DMS53 (cell line): ENCODE data around the gene SLC7A1.

Experiments used
- DNase-seq: peaks from one replicate; lab custom pipeline; 2025; lab: John Stamatoyannopoulos, UW

The SLC7A1 gene

DNA sequence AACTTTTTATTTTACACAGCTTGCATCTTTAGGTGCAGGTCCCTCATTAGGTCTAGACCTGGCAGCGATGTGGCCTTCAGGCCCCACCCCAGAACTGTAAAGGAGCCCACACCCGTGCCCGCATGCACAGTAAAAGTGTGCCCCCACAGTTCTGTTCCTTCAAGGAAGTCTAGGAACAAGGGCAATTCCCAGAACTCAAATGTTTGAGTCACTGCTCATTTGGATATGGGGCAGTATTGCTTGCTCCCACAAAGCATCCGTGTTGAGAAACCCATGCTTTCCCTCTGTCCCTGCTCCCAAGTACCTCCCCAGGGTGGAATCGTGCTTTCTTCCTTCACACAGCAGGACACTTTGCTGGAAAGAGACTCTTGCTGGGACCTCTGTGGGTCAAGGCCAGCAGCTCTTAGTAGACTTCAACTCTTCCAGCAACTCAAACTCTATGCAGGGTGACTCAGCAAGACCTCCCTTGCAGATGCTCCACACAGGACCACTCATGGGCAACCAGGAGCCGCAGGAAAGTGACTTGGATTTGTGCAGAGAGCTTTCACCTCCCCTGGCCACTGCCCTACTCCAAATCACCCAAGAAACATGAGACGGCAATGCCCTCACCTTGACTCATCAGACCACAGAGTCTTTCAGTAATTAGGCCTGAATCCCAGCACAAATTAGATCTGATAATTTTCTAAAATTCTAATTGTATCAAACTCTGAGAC lies 12.3 kb downstream of the SLC7A1 start:
- DNase-seq, result no peak

DNA sequence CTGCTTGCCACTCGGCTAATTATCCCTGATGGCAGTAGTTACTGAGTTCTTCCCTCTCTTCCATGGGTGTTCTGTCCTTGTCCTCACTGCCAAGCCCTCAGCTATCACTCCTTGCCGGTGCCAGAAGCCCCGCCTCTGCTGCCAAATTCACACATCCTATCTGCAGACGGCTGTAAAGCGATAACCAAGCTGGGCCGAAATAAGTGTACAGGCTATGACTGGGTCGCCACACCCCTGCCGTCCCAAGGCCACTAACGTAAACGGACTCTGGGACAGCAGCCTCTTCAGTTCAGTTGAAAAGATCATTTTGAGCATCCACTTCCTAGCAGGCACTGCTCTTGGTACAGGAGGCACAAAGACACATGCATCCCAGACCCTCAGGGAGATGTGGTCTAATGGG lies 13.3 kb downstream of the SLC7A1 start:
- DNase-seq, result no peak

- DNase-seq, result no peak
Measured at GRCh38 chr13:29581666-29582065, 13.8 kb downstream of the SLC7A1 start.

DNA sequence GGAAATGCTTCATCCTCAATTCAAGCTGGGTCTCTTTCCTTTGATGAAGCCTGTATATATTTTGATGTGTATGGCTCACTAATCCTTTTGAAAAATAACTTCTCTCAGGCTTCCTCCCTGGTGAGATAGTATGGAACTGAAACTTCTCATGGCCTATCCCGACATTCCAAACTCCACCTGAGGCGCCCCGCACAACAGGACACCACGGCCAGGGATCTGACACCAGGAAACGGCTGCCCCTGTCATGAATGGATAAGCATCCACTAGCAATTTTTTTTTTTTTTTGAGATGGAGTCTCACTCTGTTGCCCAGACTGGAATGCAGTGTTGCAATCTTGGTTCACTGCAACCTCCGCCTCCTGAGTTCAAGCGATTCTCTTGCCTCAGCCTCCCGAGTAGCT lies 16.4 kb downstream of the SLC7A1 start:
- DNase-seq, result no peak

DNA sequence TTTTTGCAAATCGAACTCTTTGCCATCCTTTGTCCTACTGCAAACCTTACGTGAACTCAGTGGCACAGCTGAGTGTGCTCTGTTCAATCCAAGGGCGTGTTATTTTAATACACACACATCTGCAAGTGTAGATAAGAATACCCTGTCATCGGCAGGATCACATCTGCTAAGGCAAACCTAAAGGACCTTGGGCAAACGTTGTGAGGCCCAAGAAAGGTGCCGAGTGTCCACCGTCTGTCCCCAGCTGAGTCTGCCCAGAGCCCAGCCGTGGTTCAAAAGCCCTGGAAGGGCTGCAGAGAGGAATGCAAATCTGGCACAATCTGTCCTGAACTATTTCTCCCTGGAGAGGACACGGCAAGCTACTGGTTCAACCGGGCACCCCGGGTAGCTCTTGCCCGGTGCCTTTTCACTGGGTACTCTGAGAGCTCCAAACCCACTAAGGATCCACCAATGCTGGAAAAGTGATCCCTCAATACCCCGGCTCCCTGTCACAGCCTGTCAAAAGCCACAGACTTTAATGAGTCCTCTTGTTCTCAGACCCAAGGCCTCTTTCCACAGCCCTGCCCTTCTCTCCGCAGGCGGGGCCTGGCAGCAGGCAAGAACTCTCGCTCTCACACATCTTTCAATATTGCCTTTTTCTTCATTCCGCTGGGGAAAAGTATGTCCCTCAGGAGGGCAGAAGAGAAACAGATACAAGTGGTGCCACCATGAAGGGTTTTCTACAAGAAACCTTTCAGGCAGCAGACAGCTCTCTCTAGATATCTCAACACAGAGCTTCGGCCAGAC lies 17.0 kb downstream of the SLC7A1 start:
- DNase-seq, result no peak

GRCh38 chr13:29577136-29578051 lies 18.1 kb downstream of the SLC7A1 start:
- no peak for DNase-seq

GRCh38 chr13:29576581-29576980 lies 18.9 kb downstream of the SLC7A1 start:
- DNase-seq, result no peak

GRCh38 chr13:29575098-29575497 lies 20.4 kb downstream of the SLC7A1 start:
- DNase-seq, result peak; percentile 40

DNA sequence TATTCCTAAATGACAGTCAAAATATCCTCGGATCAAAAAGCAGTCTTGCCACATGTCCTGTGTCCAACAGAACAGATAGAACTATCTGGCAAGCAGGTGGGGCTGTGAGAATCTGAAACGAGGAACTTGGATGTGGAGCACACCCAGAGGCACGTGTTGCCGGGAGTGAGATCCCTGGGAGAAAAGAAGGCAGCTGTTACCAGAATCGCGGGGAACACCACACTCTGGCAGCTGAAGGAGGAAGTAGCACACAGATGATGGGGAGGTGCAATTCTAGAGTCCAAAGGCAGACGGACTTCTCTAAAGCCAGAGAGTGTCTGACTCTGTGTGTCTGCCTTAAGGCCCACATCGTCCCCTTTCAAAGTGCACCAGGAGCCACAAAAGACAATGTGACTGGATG lies 22.3 kb downstream of the SLC7A1 start:
- DNase-seq, result peak; percentile 79

- DNase-seq, result peak; percentile 12
Measured at GRCh38 chr13:29572575-29572974, 22.9 kb downstream of the SLC7A1 start.

GRCh38 chr13:29571876-29572570 lies 23.5 kb downstream of the SLC7A1 start:
- DNase-seq, result peak; percentile 58

DNA sequence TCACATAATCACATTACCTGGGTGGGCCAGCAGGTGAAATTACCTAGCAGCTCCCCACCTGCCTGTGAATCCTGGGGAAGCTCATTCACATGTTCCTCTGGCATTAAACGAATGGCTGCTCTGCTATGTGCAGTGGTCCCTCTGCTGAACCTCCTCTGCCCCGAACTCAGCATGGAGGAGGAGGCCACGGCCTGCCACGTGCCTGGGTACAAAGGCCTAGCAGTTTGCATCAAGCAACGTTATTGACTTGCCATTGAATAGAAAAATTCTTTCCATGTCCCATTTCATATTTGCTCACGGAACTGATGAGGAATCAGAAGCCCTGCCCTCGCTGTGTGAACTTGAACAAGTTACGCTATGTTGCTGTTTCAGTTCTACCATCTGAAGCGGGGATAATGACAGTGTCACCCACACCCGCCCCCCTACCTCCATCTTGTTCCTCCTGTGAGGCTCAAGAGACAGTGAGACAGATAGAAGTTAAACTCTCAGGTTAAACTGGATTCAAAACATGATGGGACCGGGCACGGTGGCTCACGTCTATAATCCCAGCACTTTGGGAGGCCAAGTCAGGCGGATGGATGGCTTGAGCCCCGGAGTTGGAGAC lies 25.3 kb downstream of the SLC7A1 start:
- no peak for DNase-seq

DNA sequence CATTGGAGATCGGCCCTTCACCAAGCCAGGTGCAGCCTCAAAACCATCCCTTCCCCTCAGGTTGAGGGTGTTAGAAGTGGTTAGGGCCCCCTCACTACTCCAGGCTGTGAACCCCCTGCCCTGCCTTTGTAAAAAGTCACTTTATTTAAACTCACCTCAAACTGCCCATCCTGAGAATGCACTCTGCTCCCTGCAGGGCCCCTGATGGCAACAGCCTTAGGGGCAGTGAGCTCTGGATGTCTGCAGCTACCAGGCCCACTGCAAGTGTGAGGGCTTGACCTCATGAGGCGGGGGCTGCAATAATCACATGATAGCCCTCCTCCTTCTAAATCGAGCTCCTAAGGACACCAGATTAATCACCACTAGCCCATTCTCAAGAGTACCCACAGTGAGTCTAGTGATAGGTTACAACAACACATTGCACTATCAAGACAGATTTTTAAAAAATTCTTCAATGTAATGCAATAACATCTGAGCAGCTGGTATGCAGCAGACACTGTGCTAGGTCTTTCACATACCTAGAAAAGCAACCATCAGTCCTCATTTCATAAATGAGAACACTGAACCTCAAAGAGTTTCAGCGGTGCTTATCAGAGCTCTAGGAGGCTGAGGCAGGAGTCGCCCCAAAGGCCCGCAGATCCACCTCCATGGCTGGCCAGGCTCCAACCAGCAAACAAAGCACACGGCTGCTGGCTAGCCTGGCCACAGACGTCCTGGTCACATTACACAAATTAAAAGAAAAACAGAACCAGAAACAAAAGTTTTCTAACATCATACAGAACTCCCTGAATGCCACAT lies 26.0 kb downstream of the SLC7A1 start:
- DNase-seq, result no peak

DNA sequence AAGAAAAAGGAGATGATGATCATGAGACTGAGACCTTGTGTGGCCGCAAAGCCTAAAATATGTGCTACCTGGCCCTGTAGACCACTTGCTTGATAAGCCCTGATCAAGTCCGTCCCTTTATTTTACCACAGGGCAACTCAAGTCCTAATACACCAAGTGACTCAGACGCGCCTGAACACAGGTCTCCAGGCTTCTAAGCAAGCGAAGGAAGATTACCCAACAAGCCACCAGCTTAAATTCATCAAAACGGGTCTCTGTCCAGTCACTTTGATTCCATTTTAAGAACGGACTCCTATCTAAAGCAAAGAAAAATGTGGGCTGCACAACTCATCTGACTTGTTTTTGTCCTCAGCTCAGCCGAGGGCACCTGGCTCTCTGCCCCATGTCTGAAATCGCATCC lies 26.8 kb downstream of the SLC7A1 start:
- no peak for DNase-seq

GRCh38 chr13:29567411-29567810 lies 28.1 kb downstream of the SLC7A1 start:
- DNase-seq, result no peak

DNA sequence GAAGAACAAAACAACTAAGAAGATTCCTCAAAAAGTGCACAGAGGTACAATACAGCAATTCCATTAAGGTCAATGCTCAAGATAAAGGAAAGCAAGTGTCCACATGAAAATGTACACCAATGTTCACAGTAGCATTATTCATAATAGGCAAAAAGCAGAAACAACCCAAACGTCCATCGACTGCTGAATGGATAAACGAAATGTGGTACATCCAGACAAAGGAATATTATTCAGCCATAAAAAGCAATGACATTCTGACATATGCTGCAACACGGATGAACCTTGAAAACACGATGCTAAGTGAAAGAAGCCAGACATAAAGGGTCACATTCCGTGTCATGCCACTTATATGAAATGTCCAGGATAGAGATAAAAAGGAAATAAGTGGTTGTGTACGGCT lies 29.3 kb downstream of the SLC7A1 start:
- DNase-seq, result no peak

GRCh38 chr13:29564818-29565217 lies 30.7 kb downstream of the SLC7A1 start:
- no peak for DNase-seq

DNA sequence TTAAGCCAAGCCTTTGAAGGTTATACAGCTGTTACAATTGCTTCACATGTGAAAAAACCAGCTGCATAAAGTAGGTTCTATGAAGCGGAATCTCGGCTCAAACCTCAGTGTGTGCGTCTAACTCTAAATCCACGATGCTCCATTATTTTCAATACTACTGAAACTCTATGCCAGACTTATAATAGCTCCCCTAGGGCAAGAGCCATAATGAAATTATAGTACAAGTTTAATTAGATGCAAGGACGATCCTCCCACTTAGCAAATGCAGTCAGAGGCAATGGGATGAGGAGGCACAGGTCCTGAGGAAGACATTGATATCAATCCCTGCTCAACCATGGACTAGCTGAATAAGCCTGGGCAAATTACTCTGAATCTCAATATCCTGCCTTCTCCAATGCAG lies 31.1 kb downstream of the SLC7A1 start:
- DNase-seq, result no peak

GRCh38 chr13:29563941-29564340 lies 31.5 kb downstream of the SLC7A1 start:
- DNase-seq, result no peak

DNA sequence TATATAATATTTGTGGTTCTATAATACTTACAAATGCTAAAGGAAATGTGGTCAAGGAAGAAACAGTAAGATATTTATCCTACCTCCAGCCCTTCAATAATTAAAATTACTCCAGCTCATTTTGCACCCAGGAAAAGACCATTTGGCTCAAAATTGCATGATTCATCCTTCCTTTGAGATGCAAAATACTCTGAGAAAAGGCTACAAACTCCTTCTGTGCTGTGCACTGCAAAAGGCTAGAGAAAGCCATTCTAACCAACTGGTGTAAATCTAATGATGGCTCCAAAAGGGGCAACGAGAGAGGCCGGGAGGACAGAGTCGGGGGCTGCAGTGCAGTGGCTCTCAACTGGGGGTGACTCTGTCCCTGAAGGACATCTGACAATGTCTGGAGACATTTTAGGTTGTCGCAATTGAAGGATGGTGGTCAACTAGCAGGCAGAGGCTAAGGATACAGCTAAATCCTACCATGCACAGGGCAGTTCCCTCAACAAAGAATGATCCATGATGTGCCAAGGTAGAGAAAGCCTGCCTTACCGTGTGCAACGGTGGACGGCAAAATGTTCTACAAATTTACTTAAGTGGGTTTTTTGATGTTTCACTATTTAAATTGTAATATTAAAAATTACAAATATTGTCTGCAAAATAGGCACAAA lies 32.6 kb downstream of the SLC7A1 start:
- no peak for DNase-seq
